Ecto neural progenitor cell (in vitro differentiated cells): Measurements from ENCODE around the gene HSD17B12.
"Not testable (repeated sequence)": the region's sequence is repeated elsewhere in the genome, so short reads cannot be mapped to it uniquely, and the experiment has no call there.

Experiments used
- DNase-seq: peaks from one replicate; pipeline ENCODE4 v3.0.0-alpha.2; 2018; ENCODE audit warnings: low spot score

Gene HSD17B12

DNA sequence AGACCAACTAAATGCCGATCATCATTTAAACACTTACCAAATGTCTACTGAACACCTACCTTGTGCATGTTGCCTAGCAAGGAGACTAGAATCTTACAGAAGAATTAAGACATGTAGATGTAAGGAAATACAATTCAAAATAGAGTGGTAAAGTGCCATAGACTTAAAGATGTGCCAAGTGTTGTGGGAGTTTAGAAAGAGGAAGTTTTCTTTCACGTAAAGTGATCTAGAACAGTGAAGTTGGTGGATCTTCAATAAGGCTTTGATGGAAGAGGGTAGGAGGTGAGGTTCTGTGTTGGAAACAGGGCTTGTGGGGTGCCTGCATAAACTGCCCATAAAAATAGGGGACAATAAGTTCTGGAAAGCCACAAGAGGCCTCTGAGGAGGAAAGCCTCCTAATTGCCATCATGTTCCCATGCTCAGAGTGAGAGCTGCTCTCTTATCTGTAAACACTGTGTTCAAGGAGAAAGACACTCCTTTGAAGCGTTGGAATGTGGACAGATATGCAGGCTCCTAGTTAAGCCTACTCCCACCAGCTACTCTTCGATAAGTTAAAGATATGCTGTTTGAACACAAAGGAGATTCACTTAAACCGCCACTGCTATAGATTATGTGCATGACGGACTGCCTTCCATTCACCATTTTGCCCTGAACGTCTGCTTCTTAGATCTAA lies 66.7 kb downstream of the HSD17B12 start:
- no peak for DNase-seq

DNA sequence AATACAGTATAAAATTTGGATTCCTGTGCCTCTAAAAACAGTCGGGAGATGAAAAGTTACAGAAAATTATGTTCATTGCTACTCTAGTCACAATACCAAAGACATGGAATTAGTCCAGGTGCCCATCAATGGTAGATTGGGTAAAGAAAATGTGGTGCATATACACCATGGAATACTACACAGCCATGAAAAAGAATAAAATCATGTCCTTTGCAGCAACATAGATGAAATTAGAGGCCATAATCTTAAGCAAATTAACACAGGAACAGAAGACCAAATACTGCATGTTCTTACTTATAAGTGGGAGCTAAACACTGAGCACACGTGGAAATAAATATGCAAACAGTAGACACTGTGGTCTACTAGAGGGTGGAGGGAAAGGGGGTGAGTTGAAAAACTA lies 67.6 kb downstream of the HSD17B12 start:
- DNase-seq, result no peak

DNA sequence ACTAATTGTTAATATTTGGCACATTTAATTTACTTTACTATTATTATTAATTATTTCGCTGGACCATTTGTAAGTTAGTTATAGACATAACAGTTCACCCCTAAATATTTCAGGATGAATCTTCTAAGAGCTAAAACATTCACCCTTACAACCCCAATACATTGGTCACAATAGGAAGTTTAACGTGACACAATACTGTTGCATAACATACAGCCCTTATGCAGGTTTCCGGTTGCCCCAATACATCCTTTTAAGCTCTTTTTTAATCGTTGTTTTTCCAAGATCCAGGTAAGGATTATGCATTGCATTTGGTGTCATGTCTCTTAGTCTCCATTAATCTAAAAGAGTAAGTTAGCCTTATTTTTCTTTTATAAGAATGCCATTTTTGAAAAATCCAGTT lies 71.2 kb downstream of the HSD17B12 start:
- DNase-seq, result no peak

DNA sequence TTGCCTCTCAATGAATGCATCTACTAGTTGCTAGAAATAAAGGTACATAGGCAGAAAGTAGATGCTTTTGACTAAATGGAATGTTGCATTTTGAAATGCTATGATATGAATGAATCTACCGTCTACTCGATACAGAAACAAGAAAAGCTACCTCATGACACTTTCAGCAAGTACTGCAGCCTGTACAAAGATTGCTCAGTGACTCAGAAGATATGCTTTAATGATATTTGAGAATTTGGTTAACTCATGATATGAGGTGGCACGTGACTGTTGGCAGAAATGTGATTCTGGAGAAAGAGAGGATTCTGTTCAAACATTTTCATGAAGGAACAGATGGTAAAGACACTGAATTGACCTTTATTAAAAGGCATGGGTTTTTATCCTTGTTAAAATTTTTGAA lies 76.0 kb downstream of the HSD17B12 start:
- no peak for DNase-seq

DNA sequence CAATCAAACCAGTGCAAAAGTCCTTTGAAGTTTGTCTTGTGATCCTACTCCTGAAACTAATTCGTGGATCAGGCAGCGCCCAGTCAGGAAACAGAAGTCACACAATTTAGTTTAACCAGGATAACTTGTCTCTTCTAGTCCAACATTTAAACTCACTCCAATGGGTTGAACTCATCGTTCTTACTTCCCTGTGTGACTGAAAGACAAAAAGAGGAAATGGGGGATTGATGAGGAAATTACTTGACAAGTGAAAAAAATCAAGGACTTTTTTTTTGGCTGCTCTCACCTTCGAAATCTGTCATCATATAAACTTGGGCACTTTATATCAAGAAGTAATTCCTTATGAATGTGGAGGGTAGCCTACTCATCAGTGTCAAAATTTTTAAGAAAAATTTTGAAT lies 78.4 kb downstream of the HSD17B12 start:
- DNase-seq, result no peak

DNA sequence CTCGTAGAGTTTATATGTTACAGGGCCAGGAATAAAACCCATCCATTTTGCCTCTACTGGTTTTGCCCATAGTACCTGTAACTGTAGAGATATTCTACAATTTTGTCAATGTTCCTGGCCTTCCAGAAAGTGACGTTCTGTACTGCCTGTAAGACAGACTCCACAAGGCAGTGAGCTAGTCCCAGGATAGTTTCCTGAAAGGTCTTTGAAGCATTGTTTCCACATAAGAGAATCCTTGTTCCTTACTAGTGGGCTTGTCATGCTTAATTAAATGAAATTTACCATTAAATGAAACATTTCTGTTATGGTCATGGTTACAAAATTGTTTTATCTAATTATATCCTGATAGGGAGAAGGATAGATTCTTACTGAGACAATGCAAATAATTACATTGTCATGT lies 80.4 kb downstream of the HSD17B12 start:
- no peak for DNase-seq

DNA sequence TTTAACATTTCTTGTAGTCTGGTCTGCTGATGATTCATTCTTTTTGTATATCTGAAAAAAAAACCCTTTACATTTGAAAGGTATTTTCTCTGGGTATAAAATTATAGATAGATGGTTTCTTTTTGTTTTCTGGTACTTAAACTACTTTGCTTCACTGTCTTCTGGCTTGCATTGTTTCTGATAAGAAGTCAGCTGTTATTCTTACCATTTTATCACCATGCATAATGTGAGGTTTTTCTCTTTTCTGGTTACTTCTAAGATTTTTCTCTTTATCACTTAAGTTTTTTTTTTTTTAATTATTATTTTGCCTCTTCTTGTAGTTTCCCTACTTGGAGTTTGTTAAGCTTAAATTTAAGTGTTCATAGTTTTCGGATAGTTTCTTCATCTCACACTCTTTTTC lies 84.7 kb downstream of the HSD17B12 start:
- no peak for DNase-seq

DNA sequence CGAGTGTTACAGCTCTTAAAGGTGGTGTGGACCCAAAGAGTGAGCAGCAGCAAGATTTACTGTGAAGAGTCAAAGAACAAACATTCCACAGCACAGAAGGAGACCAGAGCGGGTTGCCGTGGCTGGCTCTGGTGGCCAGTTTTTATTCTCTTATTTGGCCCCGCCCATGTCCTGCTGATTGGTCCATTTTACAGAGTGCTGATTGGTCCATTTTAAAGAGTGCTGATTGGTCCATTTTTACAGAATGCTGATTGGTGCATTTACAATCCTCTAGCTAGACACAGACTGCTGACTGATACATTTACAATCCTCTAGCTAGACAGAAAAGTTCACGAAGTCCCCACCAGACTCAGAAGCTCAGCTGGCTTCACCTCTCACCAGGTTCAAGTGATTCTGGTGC lies 88.1 kb downstream of the HSD17B12 start:
- not testable (repeated sequence) for DNase-seq

DNA sequence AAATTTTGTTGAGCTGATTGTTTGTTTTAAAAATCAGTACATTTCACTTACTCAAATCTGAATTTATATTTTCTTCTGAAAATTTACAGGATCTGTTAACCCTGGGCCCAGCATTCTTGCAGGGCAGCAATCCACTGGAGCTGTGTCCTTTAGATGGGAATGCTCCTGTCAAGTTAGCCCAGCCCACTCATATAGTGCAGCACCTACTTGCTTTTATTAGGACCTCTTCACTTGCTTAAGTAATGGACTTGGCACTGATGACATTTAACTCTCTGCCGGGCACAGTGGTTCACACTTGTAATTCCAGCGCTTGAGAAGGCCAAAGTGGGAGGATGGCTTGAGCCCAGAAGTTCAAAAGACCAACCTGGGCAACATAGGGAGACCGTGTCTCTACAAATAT lies 89.6 kb downstream of the HSD17B12 start:
- no peak for DNase-seq

DNA sequence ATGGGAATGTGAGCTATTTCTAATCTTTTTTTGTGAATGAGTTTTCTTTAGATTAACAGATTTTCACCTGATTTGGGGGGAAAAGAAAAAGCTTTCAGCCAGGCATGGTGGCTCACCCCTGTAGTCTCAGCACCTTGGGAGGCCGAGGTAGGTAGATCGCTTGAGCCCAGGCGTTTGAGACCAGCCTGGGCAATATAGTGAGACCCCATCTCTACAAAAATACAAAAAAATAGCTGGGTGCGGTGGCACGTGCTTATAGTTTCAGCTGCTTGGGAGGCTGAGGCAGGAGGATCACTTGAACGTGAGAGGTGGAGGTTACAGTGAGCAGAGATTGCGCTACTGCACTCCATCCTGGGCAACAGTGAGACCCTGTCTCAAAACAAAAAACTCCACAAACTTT lies 92.2 kb downstream of the HSD17B12 start:
- DNase-seq, result no peak

DNA sequence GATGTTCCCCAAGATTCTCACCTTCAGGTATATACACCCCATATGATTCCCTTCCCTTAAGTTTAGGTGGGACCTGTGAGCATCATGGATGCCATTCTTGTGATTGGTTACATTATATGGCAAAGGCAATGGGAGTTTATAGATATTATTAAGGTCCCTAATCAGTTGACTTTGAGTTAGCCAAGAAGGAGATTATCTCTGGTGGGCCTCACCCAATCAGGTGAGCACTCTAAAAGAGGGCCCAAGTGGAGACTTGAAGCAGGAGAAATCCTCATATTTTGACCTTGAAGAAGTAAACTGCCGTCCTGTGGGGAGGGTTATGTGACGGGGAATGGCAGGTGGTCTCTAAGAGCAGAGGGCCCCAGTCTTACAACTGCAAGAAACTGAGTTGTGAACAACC lies 94.2 kb downstream of the HSD17B12 start:
- DNase-seq, result no peak

DNA sequence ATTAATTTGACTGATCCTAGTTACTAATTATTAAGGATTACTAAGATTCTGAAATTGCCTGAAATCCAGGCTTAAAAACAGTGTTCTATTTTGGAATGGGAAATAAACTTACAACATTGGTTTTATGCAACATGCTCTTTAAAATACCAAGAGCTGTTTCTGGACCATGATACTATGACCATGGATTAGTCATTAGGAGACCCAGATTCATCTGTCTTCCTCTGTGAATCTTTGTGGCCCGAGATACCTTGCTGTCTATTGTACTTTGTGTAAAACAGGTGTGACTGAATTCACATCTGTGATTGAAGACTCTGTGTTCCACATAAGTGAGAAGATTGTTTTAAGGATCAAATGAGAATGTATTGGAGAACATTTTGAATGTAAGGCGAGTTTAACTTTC lies 98.8 kb downstream of the HSD17B12 start:
- DNase-seq, result no peak

DNA sequence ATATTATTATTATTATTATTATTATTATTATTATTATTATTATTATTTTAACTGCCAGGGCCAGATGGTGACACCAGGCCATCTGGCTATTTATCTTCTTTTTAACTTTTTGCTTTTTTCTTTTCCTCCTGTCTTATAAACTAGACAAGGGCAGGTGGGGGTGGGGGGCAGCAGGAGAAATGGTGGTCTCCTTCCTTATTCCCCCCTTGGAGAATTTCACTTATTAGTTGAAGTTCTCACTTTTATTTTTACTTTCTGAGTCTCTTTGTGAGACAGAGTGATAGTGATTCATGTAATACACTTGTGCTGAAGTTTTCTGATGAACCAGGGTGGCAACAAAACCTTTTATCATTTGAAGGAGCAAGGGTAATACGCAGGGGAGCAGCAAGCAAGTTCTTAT lies 103.8 kb downstream of the HSD17B12 start:
- DNase-seq, result no peak

DNA sequence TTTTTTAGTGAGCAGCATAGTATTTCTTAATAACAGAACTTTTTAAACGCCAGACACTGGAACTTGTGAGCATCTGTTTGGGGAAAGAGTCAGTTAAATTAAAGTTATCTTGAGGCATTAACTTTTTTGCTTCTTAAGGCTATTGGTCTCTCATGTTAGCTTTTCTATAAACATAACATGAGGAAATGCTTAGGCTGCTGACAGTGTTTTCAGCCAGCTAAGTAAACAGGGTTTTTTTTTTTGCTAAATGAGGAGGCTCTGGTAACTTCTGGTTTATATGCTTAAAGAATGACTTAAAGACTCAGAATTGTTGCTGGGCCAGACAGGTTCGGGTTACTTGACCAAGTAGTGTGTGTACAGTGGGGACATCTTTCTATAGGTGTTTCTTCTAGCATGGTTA lies 104.3 kb downstream of the HSD17B12 start:
- no peak for DNase-seq

DNA sequence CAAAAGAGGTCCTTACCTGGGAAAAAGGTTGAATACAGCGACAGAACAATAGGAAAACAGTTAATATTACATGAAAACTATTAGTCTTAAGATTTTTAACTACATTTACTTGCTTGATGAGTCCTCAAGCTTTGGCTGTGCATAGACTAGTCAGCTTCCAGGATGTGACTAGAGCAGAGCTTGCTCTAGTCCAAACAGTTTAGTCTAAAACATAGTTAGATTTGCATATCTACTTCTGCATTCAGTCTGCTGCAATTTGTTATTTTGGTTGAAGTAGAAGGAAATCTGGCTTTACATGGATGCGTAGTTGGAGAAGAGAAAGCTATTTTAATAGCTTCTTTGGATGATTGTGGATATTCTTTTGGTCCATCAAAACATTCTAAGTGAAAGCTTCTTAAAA lies 104.8 kb downstream of the HSD17B12 start:
- no peak for DNase-seq

DNA sequence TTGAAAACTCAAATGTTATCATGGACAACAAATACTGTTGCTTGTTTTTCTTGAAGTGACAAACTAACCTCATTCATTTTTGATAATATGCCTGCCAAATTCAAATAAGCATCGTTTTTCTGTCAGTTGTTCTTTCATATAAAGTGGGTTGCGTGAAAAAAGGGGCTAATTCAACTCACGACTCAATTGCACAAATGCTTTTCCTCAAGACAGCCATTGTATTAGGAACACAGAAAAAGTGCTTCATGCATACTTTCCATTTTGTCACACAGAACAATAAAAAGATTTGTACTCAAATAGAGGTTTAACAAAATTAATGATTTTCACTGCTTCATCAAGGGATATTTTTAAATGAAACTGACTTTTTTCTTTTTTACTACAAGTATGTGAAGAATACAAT lies 105.5 kb downstream of the HSD17B12 start:
- DNase-seq, result no peak

DNA sequence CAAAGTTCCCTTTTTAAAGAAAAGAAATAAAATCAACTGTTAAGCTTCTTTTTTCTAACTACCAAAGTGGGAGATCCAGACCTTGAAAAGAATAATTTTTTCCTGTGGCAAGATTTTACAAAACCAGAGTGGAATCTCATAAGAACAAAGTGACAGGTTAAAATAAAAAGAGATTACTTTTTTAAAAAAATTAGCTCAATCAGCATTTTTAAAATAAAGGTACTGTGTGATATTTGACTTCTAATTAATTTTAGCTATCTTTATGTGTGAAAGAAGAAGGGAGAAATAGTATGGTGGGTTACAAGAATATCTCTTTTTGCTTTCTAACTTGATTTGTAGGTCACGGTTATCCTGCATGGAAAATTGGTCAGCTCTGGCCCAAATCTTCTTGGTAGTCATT lies 107.3 kb downstream of the HSD17B12 start:
- DNase-seq, result no peak

DNA sequence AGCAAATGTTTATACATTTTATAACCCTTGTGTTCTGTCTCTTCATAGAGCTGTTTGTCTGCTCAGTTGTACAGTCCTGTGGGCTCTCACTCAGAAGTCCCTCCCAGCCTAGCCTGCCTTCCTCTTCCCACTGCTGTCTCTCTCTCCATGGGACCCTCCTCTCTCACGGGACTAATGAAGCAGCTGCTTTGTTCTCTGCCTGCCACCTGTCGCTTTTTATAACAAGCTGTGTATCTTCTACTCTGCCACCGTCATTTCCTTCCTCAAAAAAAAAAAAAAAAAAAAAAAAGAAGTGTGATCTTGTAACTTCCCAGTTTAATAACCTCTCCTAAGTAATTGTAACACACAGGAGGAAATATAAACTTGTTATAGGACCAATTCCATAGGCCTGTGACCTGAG lies 107.9 kb downstream of the HSD17B12 start:
- no peak for DNase-seq

DNA sequence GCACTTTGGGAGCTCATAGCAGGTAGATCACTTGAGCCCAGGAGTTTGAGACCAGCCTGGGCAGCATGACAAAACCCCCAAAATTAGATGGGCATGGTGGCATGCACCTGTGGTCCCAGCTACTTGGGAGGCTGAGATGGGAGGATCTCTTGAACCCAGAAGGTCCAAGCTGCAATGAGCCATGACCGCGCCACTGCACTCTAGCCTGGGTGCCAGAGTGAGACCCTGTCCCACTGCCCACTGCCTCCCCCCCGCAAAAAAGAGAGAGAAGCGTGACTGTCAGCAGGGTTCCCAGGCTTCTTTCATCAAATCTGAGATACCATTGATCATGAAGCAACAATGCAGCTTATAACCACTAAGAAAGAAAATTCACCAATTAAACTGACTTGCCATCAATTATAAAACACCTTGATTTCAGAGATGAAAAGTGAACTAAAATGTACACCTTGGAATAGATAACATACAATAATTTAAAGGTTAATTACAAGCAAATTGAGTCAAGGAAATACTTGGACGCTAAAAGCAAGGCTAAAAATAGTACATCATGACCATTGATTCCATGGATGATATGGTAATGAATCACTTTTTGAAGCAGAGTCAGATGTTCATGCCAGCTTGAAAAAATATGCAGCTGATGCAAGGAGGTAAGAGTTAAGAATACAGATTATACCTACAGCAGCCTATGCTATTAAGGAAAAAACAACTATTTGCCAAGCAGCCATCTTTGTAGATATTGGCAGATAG lies 109.3 kb downstream of the HSD17B12 start:
- no peak for DNase-seq

DNA sequence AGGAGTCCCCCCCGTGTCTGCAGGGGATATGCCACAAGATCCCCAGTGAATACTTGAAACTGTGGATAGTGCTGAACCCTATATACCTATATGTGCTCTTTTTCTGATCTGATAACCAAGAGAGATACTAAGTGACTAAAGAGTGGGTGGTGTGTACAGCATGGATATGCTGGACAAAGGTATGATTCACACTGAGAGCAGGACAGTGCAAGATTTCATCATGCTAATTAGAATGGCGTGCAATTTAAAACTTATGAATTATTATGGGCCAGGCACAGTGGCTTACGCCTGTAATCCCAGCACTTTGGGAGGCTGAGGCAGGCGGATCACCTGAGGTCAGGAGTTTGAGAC lies 109.9 kb downstream of the HSD17B12 start:
- DNase-seq, result no peak

DNA sequence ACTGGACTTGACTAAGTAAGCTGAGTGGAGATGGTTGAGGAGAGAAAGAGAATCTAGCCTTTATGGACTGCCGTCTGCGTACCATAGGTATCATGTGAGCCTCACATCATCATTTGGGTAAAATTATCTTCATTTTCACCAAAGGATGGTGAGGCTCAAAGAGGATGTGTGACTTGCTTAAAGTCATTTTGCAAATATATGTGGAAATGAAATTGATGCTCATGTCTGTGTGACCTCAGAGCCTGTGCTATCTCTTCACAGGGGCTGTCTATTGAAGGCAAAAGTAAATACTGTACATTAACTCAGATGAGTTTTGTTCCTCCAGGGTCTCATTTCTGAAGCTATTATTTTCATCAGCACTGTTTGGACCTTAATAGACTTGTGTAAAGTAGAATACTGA lies 116.8 kb downstream of the HSD17B12 start:
- DNase-seq, result no peak

DNA sequence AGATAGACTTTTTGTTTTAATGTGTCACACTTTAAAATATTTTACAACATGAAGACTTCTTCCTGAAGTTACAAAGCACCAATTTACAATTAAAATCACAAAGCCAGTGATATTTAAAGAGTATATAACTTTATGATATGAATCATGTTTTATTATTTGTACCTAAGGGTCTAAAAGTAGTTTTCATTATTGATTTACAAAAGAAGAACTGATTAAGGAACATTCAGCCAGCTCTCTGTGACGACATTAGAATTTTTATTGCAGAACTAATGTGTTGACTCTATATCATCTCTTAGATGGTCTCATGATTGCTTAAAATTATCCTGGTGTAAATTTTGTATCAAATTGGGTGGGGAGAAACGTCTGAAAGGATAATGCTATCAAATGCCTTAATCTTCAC lies 117.3 kb downstream of the HSD17B12 start:
- DNase-seq, result no peak

DNA sequence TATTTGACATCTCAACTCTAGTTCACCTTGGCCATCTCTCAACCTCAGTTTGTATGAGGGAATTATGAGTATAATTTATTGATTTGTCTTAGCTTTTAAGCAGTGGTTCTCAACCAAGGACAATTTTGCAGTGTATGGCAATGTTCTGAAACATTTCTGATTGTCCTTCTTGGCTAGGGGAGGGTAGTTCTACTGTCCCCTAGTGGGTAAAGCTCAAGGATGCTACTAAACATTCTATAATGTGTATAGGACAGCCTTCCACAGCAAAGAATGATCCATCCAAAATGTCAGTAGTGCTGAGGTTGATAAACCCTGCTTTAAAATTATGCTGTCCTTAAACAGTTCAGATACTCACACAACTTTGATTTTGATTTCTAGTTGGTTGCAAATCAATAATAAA lies 122.0 kb downstream of the HSD17B12 start:
- no peak for DNase-seq

DNA sequence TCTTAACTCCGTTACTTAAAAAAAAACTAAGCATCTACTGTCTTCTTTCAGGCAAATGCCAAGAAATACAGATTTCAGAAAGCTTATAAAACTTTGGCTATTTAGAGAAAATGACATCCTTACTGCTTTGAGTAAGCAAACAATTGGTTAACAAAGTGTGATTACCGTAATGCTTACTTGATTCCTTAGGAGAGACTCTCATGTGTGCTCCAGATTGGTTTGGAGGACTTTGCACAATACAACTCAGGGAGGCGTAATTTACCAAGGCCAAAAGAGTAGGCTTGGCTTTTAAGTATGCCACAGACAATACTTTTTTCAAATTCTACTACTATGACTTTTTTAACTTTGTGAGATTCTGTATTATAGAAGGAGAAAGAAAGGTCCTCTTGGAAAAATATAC lies 123.2 kb downstream of the HSD17B12 start:
- no peak for DNase-seq
